Measurements from ENCODE around the gene MX1. TPM values are rescaled to one million over a fixed set of nuclear protein-coding genes. Genes with fewer than 3 reads are reported as not detected.
"Not testable (repeated sequence)": the region's sequence is repeated elsewhere in the genome, so short reads cannot be mapped to it uniquely, and the experiment has no call there.

MX1 gene
- total RNA-seq, 2 donors from 2014 or later = 65.2 to 154 TPM

GRCh38 chr21:41417505-41417904, 8.5 kb upstream of the MX1 start:
- DNase-seq; H3K9me3 Mint-ChIP-seq; H3K27me3 Mint-ChIP-seq (ENCODE audit: low read depth); H3K4me3 Mint-ChIP-seq; H3K36me3 Mint-ChIP-seq (ENCODE audit: insufficient read depth in 2 of 2); ATAC-seq (replicated peaks in 1 of 2): not testable (repeated sequence)
- peaks cover 14% of the 10 kb centered on the region for H3K4me1 Mint-ChIP-seq (ENCODE audit: low read depth)
- peak overlapping the region; percentile 39 for H3K27ac Mint-ChIP-seq

GRCh38 chr21:41418393-41418792, 7.6 kb upstream of the MX1 start:
- no peaks in the 10 kb centered on the region for H3K27me3 Mint-ChIP-seq (ENCODE audit: low read depth)
- DNase-seq (no peak), ATAC-seq (replicated peaks in 1 of 2) (no peak)
- peaks cover 0 to 1% of the 10 kb centered on the region in 2 donors for H3K36me3 Mint-ChIP-seq (ENCODE audit: insufficient read depth in 2 of 2)
- H3K4me3 Mint-ChIP-seq = no peak overlapping the region
- no peak overlapping the region for H3K27ac Mint-ChIP-seq
- peaks cover 4 to 7% of the 10 kb centered on the region in 2 donors for H3K9me3 Mint-ChIP-seq
- peaks cover 22% of the 10 kb centered on the region for H3K4me1 Mint-ChIP-seq (ENCODE audit: low read depth)

GRCh38 chr21:41418956-41419680, 6.9 kb upstream of the MX1 start:
- peaks cover 24% of the 10 kb centered on the region for H3K4me1 Mint-ChIP-seq (ENCODE audit: low read depth)
- H3K27ac Mint-ChIP-seq = no peak overlapping the region
- H3K27me3 Mint-ChIP-seq (ENCODE audit: low read depth) = no peaks in the 10 kb centered on the region
- H3K36me3 Mint-ChIP-seq (ENCODE audit: insufficient read depth in 2 of 2) = no peaks in the 10 kb centered on the region
- DNase-seq (no peak), ATAC-seq (replicated peaks in 1 of 2) (no peak)
- peak overlapping the region; percentile 78 to 86 for H3K4me3 Mint-ChIP-seq
- peaks cover 3 to 4% of the 10 kb centered on the region in 2 donors for H3K9me3 Mint-ChIP-seq

GRCh38 chr21:41419921-41420862, 5.8 kb upstream of the MX1 start:
- peak overlapping the region; percentile 71 for H3K27ac Mint-ChIP-seq
- peak; percentile 75 to 82 for ATAC-seq (replicated peaks in 1 of 2)
- no peaks in the 10 kb centered on the region for H3K36me3 Mint-ChIP-seq (ENCODE audit: insufficient read depth in 2 of 2)
- H3K4me1 Mint-ChIP-seq (ENCODE audit: low read depth) = peaks cover 28% of the 10 kb centered on the region
- H3K4me3 Mint-ChIP-seq = peak overlapping the region; percentile 78 to 86
- peak; percentile 37 to 40 for DNase-seq
- no peaks in the 10 kb centered on the region for H3K27me3 Mint-ChIP-seq (ENCODE audit: low read depth)
- peaks cover 2 to 3% of the 10 kb centered on the region in 2 donors for H3K9me3 Mint-ChIP-seq

- not testable (repeated sequence) for H3K27me3 Mint-ChIP-seq (ENCODE audit: low read depth)
Measured at GRCh38 chr21:41420998-41421397, 5.0 kb upstream of the MX1 start.

GRCh38 chr21:41422546-41423304, 3.3 kb upstream of the MX1 start:
- H3K4me3 Mint-ChIP-seq = no peak overlapping the region
- no peak for DNase-seq
- H3K4me1 Mint-ChIP-seq (ENCODE audit: low read depth) = peaks cover 44% of the 10 kb centered on the region
- peaks cover 0 to 3% of the 10 kb centered on the region in 2 donors for H3K36me3 Mint-ChIP-seq (ENCODE audit: insufficient read depth in 2 of 2)
- ATAC-seq (replicated peaks in 1 of 2) = no peak
- no peak overlapping the region for H3K27ac Mint-ChIP-seq
- no peaks in the 10 kb centered on the region for H3K9me3 Mint-ChIP-seq
- H3K27me3 Mint-ChIP-seq (ENCODE audit: low read depth) = no peaks in the 10 kb centered on the region

More at GRCh38 chr21:41420998-41421397, 5.0 kb upstream of the MX1 start:
- not testable (repeated sequence) for H3K9me3 Mint-ChIP-seq; ATAC-seq (replicated peaks in 1 of 2); H3K27ac Mint-ChIP-seq; DNase-seq; H3K36me3 Mint-ChIP-seq (ENCODE audit: insufficient read depth in 2 of 2)
- H3K4me1 Mint-ChIP-seq (ENCODE audit: low read depth) = peaks cover 33% of the 10 kb centered on the region
- peak overlapping the region; percentile 78 to 86 for H3K4me3 Mint-ChIP-seq

GRCh38 chr21:41423305-41423636, 2.8 kb upstream of the MX1 start:
- H3K4me3 Mint-ChIP-seq, H3K27ac Mint-ChIP-seq: not testable (repeated sequence)

GRCh38 chr21:41425588-41425953, 468 bp upstream of the MX1 start:
- H3K27ac Mint-ChIP-seq = peak overlapping the region; percentile 82
- DNase-seq (no peak), ATAC-seq (replicated peaks in 1 of 2) (no peak)
- peaks cover 0 to 6% of the 10 kb centered on the region in 2 donors for H3K36me3 Mint-ChIP-seq (ENCODE audit: insufficient read depth in 2 of 2)
- H3K4me3 Mint-ChIP-seq = peak overlapping the region; percentile 93 to 96
- H3K9me3 Mint-ChIP-seq = no peaks in the 10 kb centered on the region
- H3K27me3 Mint-ChIP-seq (ENCODE audit: low read depth) = no peaks in the 10 kb centered on the region
- H3K4me1 Mint-ChIP-seq (ENCODE audit: low read depth) = peaks cover 50% of the 10 kb centered on the region

More at GRCh38 chr21:41423305-41423636, 2.8 kb upstream of the MX1 start:
- not testable (repeated sequence) for ATAC-seq (replicated peaks in 1 of 2); H3K27me3 Mint-ChIP-seq (ENCODE audit: low read depth); H3K36me3 Mint-ChIP-seq (ENCODE audit: insufficient read depth in 2 of 2); H3K9me3 Mint-ChIP-seq; DNase-seq
- H3K4me1 Mint-ChIP-seq (ENCODE audit: low read depth) = peaks cover 48% of the 10 kb centered on the region

- DNase-seq (peak in 1 of 2 donors; percentile 14), ATAC-seq (replicated peaks in 1 of 2) (peak in 1 of 2 donors; percentile 2)
- Mint-ChIP-seq H3K27ac (peak overlapping the region; percentile 77), H3K4me3 (peak overlapping the region; percentile 93 to 96), H3K9me3 (no peaks in the 10 kb centered on the region), H3K4me1 (ENCODE audit: low read depth) (peaks cover 46% of the 10 kb centered on the region), H3K27me3 (ENCODE audit: low read depth) (no peaks in the 10 kb centered on the region), H3K36me3 (ENCODE audit: insufficient read depth in 2 of 2) (peaks cover 0 to 6% of the 10 kb centered on the region in 2 donors)
Measured at GRCh38 chr21:41426676-41427404, 801 bp downstream of the MX1 start.

- Mint-ChIP-seq H3K27me3 (ENCODE audit: low read depth) (no peaks in the 10 kb centered on the region), H3K4me1 (ENCODE audit: low read depth) (peaks cover 42% of the 10 kb centered on the region), H3K36me3 (ENCODE audit: insufficient read depth in 2 of 2) (peaks cover 3 to 9% of the 10 kb centered on the region in 2 donors), H3K9me3 (no peaks in the 10 kb centered on the region), H3K4me3 (peak overlapping the region; percentile 93 to 96), H3K27ac (peak overlapping the region; percentile 77)
- DNase-seq = no peak
- ATAC-seq (replicated peaks in 1 of 2) = no peak
Measured at GRCh38 chr21:41427556-41427955, 1.5 kb downstream of the MX1 start.

- ATAC-seq (replicated peaks in 1 of 2) = no peak
- Mint-ChIP-seq H3K4me3 (peak overlapping the region; percentile 45 to 93), H3K27ac (no peak overlapping the region), H3K36me3 (ENCODE audit: insufficient read depth in 2 of 2) (peaks cover 6 to 13% of the 10 kb centered on the region in 2 donors), H3K27me3 (ENCODE audit: low read depth) (no peaks in the 10 kb centered on the region), H3K9me3 (no peaks in the 10 kb centered on the region), H3K4me1 (ENCODE audit: low read depth) (peaks cover 36% of the 10 kb centered on the region)
- no peak for DNase-seq
Measured at GRCh38 chr21:41428311-41428710, 2.3 kb downstream of the MX1 start.

GRCh38 chr21:41428847-41429246, 2.8 kb downstream of the MX1 start:
- Mint-ChIP-seq H3K27me3 (ENCODE audit: low read depth) (no peaks in the 10 kb centered on the region), H3K27ac (no peak overlapping the region), H3K4me1 (ENCODE audit: low read depth) (peaks cover 32% of the 10 kb centered on the region), H3K9me3 (no peaks in the 10 kb centered on the region), H3K36me3 (ENCODE audit: insufficient read depth in 2 of 2) (peaks cover 8 to 17% of the 10 kb centered on the region in 2 donors), H3K4me3 (no peak overlapping the region)
- no peak for ATAC-seq (replicated peaks in 1 of 2)
- no peak for DNase-seq
